GM19025 (cell line): ENCODE data around the gene CDC14A.
A peak's percentile ranks its signal among the peaks of the same experiment; 100 is the strongest.
"Not testable (repeated sequence)": the region's sequence is repeated elsewhere in the genome, so short reads cannot be mapped to it uniquely, and the experiment has no call there.

Experiments used
- ATAC-seq: cut with Tn5 transposase; IDR thresholded peaks from one replicate; pipeline ENCODE4 v1.9.1; 2021; ENCODE audit warnings: mild to moderate bottlenecking, low read depth, moderate library complexity; ENCODE audit not compliant: unreplicated experiment

The CDC14A gene

DNA sequence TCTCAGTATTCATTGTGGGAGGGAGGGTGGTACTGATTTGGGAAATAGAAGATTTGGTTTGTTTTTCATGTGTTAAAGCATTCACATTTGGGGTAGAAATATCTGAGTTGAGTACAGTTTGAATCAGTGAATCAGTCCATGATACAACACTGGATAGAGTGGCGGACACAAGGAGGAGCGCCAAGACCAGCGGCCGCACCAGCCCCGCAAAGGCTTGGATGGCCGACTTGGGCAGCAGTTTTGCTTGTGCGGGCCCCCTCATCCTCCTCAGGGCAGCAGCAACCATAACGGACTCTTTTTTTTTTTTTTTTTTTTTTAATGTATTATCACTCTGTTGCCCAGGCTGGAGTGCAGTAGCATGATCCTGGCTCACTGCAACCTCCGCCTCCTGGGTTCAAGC lies 20.0 kb upstream of the CDC14A start:
- no peak for ATAC-seq

DNA sequence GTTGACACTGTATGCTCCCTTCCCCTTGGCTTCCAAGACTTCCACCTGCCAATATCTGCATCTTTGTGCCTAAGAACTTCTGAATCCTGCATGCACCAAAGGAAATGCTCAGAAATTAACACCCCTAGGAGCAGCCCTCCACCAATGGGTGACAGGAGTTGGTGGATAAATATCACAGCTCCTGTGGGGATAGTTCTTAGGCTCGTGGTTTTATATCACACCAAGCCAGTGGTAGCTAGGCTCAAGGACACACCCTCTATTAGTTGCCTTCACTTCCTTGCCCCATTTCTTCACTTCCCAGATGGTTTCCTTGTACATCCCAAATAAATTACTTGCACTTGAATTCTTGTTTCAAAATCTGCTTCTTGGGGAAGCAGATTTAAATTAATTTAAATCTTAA lies 16.9 kb upstream of the CDC14A start:
- ATAC-seq = no peak

DNA sequence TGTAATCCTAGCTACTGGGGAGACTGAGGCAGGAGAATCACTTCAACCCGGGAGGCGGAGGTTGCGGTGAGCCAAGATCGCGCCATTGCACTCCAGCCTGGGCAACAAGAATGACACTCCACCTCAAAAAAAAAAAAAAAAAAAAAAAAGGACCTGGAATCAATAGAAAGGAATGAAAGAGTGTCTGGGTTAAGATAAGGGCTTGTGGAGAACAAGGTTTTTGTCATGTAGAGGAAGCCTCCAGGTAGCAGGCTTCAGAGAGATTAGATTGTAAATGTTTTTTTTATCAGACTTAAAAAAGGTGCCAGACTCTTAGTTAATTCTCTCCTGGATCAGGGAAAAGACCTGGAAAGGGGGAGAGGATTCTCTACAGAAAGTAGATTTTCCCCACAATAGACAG lies 14.4 kb upstream of the CDC14A start:
- not testable (repeated sequence) for ATAC-seq

DNA sequence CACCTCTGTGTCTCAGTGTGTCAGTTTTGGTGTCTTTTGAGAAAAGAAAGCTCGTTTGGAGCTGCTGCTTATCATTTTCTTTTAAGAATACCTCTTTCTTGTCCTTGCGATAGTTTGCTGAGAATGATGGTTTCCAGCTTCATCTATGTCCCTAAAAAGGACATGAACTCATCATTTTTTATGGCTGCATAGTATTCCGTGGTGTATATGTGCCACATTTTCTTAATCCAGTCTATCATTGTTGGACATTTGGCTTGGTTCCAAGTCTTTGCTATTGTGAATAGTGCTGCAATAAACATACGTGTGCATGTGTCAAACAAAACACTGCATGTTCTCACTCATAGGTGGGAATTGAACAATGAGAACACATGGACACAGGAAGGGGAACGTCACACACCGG lies 12.6 kb upstream of the CDC14A start:
- not testable (repeated sequence) for ATAC-seq

DNA sequence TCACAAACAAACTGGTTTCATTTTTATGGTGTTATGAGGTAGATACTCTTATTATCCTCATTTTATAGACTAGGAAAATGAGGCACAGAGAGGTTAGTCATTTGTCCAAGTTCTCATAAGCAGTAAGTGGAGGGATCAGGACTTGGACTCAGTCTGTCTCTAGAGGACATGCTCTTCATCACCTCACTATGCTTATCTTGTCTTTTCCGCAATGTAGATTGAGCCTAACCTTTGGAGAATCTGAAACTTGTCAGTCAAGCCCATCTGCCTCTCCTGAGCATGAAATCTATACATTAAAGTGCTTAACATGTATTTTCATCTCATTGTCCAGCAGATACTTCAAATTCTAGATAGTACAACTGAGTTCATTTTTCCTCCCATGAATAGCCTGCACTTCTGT lies 11.8 kb upstream of the CDC14A start:
- ATAC-seq = no peak

DNA sequence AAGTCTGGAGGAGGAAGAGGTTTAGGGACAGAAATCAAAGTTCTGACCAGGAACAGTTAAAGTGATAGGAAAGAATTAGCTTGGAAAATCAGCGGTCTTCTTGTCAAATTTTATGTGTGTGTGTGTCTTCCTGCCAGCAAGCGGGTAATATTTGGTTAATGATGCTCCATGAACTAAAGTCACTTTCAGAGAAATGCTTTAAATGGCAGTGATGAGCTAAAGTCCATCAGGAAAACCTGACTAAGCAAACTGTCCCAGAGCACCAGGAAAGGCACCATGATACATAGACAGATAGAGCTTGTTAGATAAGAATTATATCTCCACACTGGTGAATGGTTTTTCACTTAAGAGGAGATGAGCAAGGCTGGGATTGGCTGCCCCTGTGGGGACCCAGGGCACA lies 10.0 kb upstream of the CDC14A start:
- ATAC-seq = no peak

DNA sequence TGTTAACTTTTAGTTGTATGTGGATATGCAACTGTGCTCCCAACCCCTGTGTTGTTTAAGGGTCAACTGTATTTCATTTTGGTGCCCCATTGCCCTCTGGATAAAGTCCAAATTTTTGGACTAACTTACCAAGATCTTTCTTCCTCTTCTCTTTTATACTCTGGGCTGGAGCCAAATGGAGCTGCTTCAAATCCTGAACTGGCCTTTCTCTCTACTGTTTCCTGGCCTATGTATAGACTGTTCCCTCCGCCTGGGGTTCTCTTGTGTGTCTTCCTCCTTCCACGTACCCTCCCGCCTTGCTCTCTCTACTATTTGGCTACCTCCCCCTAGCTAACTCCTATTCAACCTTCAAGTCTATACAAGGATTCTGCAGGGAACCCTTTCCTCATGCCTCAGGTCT lies 8.4 kb upstream of the CDC14A start:
- ATAC-seq = no peak

DNA sequence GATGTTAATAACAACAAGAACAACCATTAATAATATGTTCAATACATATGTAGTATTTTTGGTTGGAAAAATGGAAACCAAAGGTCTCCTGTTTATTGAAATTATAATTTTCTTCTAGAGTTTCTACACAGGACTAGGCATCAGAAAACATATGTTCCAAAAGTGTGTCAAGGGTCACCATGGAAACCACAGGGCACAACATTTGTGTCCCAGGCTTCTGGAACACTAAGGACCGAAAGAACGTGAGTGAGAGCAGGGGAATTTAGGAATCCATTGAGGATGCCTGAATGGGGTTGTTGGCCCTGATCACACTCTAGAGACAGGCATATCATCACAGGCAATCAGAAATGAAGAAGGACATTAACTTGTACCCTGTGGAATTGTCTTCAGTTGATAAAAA lies 7.5 kb upstream of the CDC14A start:
- no peak for ATAC-seq

DNA sequence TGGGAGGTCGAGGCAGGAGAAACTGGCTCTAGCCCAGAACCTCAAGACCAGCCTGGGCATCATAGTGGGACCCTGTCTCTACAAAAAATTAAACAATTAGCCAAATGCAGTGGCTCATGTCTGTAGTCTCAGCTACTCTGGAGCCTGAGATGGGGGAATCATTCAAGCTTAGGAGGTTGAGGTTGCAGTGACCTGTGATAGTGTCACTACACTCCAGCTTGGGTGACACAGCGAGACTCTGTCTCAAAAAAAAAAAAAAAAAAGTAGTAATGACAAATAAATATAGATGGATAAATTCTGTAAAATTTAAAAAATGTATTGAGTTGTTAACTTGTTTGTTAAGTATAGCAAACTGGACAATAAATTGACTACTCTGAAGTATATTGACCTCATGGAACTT lies 5.9 kb upstream of the CDC14A start:
- ATAC-seq = no peak

DNA sequence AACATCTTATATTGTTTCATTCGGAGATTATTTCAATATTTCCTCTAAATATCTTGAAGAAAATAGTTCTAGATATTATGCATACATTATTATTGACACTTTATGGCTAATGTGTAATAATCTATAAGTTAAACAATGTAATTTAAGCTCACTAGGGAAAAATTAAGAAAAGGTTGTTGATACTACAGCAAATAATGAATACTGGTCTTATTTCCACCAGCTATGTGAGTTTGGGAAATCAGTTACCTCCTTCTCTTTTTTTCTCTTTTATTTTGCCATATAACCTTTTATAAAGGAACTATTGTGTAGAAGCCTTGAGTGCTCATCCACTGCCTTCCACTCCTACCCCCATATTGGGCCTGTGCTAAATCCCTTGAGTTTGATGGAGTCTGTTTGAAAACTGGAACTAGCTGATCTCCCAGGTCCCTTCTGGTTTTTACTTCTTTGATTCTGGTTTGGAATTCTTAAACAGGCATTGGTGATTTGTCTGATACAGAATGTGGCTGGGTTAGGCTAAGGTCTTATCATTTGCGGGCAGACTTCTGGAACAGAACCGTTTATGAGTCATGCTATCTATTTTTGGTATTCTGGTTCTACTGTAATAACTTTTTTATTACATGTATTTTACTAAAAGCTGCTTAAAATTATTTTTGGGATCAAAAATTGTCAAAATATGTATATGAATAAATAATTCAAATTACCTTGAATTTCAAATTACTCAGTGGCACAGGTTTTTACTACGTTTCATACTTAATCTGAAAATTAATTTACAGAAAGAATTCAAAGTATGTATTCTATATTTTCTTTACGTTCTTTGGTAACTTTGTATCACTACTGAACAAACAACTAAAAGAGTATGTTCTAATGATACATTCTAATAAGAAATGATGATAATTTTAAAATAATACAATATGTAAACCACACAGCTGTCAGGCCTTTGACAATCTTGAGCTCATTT lies 5.0 kb upstream of the CDC14A start:
- ATAC-seq = no peak

DNA sequence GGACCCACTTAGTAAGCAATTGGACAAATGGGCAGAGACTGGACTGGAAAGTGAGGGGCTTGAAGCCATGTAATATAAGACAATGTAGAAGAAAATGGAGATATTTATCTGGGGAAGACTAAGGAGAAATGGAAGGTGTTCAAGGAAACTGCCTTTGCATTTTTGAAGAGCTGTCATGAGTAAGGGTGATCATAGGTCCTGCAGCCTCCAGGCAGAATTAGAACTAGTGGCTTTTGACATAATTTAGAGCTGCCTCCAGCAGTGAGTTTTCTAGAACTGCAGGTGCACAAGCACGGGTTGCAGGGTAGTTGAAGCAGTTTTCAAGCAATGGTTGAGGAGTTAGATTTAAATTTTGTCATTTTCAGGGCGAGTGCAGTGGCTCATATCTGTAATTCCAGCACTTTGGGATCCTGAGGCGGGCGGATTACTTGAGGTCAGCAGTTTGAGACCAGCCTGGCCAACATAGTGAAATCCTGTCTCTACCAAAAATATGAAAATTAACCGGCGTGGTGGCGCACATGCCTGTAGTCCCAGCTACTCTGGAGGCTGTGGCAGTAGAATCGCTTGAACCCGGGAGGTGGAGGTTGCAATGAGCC lies 3.7 kb upstream of the CDC14A start:
- no peak for ATAC-seq

DNA sequence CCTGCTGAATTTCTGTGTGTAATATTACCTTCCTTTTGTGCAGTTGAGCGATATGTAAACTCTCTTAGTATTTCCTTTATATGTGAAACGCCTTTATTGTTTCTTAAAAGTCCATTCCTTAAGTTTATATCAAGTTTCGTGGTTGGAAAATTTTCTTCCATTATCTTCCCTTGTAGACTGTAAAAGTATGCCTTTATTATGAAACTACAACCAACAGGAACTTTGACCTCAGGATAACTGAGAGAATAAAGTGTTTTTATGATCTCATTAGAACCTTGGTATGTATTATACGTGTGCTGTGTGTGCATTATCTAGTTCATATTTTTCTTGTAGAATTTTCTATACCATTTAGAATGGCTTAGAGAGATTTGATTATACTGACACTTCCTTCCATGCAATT lies 3.1 kb upstream of the CDC14A start:
- no peak for ATAC-seq

DNA sequence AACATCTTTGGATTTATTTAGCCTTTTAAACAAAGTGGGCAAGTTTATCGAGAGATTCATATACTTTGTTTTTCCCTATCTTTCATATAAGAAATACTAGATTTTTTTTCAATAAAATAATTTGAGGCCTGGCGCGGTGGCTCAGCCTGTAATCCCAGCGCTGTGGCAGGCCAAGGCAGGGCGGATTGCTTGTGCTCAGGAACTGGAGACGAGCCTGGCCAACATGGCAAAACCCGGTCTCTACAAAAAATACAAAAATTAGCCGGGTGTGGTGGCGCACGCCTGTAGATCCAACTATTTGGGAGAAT lies 1.6 kb upstream of the CDC14A start:
- ATAC-seq = no peak

DNA sequence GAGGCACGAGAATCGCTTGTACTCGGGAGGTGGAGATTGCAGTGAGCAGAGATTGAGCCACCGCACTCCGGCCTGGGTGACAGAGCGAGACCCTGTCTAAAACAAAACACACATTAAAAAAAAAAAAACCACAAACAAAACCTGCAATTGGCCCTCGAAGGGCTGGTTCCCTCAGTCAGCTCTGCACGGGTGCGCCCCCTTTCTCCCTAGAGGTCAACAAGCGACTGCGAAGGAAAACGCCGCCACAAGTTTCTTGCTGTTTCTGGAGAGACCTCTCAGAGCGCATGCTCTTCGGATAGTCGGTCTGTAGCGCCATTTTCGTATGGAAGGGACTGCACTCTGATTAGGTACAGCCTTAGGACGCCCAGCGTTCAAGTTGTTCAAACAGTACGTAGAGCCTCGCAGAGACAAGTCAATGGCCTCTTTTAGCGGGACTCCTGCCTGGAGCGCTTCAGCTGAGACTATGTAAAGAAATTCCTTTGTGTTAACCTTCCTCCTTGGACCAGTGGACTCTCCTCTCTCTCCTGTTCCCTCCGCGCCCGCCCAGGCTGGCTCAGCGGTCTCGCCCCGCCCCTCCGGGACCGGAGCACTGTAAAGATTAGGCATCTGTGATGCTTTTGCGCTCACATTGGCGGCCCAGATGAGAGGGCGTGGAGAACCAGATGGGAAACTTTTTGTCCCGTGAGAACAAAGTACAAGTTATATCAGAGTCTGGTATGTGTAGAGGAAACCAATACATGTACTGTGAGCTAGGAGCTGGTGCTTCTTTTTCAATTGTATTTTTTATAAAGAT lies 1.0 kb upstream of the CDC14A start:
- ATAC-seq = peak; percentile 58

DNA sequence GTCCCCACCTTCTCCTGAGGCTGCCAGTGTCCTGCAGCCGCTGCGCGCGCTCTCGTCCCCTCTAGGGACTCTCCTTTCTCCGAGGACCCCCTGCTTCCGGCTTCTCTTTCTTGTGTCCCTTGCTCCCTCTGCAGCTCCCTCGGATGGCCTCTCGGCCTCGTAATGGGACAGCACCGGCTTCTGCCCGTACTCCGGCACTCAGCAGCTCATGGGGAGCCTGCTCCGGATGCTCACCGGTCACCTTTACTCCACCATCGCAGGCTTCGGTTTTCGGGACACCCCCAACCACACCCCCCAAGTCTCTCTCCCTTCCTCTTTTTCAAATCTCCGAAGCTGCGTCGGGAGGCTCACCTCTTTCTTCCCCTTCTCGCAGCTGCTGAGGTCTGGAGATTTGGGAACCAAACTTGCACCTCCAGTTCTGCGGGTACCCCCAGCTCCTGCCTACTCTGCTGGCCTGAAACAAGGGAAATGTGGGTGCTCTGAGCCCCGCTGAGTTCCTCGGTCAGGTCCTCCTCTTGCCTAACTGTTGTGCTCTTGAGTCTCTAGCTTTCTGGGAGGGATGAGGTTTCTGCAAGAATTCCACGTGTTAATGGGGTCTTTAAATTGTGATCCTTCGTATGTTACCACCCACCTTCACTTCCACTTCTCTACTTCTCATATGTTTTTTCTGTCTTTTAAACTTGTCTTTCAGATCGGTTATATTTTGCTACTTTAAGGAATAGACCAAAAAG lies 930 bp downstream of the CDC14A start:
- ATAC-seq = peak; percentile 16

DNA sequence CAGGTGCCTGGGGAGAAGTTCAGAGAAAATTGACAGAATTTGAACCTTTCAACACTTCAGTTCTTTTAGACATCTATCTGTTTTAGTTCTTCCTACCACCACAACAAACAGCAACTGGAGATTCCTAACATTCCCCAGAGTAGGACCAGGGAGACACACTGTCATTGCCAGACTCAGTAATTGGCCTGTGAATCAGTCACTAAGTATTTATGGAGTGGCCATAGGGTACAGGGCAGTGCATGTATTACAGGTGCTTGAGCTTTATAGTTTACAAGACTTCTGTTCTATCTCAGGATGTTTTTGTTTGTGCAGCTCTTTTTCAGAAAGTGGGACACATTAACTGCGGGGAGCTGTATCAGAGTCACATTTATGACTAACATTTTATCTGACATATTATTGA lies 1.7 kb downstream of the CDC14A start:
- no peak for ATAC-seq

DNA sequence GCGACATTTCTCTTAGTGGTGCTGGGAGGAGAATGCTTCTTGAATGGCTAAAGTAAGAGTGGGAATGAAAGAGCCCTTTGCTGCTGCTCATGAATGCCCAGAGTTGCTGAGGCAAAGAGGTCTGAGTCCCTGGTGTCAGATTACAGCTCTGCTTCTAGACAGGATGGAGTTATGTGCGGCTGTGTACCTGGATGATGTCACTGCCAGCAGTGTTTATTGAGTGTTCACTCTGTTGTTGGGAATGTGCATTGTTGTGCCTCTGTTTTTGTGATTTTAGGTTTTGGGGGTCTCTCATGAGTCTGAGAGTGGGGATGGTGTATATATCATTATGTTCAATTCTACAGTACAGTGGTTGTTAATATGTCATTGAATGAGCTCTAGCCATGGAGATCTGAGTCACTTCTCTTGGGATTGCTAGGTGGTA lies 2.7 kb downstream of the CDC14A start:
- no peak for ATAC-seq

DNA sequence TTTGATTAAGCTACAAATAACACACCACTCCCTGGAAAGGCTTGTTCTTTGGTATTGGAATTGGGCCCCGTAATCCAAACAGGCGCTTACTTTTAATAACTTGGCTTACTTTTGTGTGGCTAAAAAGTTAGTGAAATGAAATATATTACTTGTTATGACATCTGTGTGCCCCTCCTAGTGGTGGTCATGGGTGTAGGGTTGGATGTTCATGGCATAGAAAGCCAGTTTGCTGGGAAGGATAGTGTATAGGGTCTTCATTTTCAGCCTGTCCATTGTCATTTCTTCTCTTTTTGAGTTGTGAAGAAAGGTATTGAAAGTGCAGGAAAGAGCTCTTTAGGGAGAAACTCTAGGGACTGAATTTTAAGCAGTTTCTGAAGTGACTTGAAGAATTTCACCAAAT lies 5.9 kb downstream of the CDC14A start:
- no peak for ATAC-seq

DNA sequence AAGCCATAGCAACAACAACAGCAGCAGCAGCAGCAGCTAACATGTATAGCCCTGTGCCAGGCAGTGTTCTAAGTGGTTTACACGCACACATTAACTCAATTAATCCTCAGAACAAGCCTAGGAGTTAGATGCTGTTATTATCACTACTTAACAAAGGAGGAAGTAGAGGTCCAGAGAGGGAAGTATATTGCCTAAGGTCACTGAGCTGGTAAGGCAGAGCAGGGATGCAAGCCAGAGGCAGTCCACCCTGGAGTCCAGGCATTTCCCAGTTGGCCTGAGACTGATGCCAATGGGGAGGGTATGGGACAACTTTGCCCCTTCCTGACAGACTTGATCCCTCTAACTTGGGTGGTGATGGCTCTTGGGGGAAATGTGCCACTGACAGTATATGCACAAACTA lies 6.8 kb downstream of the CDC14A start:
- ATAC-seq = no peak

DNA sequence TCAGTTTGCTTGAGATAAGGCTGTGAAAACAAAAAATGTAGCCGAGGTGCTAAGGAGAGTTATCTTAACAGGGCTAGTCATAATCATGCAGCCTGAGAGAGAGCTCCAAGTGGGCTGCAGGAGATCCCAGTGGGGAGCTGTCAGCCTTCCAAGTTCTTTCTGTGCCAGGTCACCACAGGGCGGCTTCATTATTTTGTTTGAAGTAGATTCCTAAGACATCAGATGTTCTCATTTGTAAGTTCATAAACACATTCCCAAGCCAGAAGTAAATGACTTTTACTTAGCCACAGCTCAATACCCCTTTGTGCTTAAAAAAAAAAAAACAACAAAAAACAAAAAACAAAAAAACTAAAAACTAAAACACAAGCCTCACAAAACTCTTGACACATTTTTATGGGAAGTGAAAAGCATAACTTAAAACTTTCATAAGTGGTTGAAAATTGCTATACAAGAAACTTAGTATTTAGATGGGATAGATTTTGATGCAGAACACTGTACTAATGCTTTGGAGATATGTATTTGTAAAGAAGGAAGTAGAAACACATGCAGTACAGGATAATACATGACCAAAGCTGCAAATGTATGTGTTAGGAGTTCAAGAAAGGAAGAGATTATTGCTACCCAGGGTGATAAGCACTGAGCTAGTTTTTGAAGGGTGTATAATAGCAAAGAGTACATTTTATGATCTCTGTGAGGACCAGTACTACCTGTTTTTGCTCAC lies 8.6 kb downstream of the CDC14A start:
- ATAC-seq = no peak
